ENCODE data around the gene PAPSS1. TPM values are rescaled to one million over a fixed set of nuclear protein-coding genes. Genes with fewer than 3 reads are reported as not detected.
A peak's percentile ranks its signal among the peaks of the same experiment; 100 is the strongest.

PAPSS1 gene
- total and polyA plus RNA-seq, 10 of the 15 experiments (the other 5 are each of a cell fraction or from before 2014, with no cell fraction given): 22.6 to 73.0 (median 30.6) TPM

DNA sequence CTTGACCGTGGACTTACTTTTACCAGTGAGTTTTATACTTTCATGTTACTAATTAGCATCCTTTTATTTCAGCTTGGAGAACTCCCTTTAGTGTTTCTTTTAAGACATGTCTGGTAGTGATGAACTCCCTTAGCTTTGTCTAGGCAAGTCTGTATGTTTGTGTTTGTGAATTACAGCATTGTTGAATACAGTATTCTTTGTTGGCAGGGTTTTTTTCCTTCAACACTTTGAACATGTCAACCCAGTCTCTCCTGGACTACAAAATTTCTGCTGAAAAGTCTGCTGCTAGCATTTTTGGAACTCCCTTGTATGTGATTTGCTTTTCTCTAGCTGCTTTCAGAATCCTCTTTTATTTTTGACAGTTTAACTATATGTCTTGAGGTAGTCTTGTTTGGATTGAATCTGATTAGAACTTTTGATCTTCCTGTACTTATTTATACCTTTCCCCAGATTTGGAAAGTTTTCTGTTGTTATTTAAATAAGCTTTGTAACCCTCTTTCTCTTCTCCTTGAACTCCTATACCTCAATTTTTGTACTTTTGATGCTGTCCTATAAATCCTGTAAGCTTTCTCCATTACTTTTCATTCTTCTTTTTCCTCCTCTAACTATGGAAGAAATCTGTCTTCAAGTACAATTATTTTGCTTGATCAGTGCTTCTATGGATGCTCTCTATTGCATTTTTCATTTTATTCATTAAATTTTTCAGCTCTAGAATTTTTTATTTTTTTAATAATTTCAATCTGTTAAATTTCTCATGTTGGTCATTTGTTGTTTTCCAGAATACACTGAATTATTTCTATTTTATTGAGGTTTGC, 14.1 kb downstream of the PAPSS1 start:
- ChIA-PET CTCF (interaction anchor here (0.7 to 1.4 kb wide), 4 partner anchors 11 to 866 kb away, joined by 4 to 5 read pairs (median 4); no protein-coding TSS in a partner anchor), SMC1A (ENCODE audit: uncharacterized antibody, unreplicated experiment) (interaction anchor here (0.8 to 1.2 kb wide), 3 partner anchors 11 to 147 kb away, joined by 3 to 6 read pairs (median 3); no protein-coding TSS in a partner anchor), RAD21 (ENCODE audit: unreplicated experiment) (no interaction called here), POLR2A (interaction anchor here (1.6 kb wide), 1 partner anchor 14 kb away, joined by 7 read pairs; the partner anchor contains the start of gene PAPSS1)
- Histone ChIP-seq H3K79me2 (ENCODE audit: control insufficient read depth, insufficient read depth, low read length) (no peaks in the 10 kb centered on the region), H4K20me1 (ENCODE audit: control insufficient read depth, insufficient read depth) (no peaks in the 10 kb centered on the region), H3K4me3 (no peak overlapping the region), H3K36me3 (ENCODE audit: control insufficient read depth in 2 of 2, insufficient read depth in 2 of 2, low read length in 1 of 2) (no peaks in the 10 kb centered on the region), H3K9ac (ENCODE audit: control insufficient read depth, insufficient read depth, low read length) (no peak overlapping the region), H2AFZ (ENCODE audit: control insufficient read depth, low read depth, low read length) (no peak overlapping the region), H3K4me2 (ENCODE audit: control insufficient read depth, insufficient read depth) (no peak overlapping the region), H3K27ac (ENCODE audit: control insufficient read depth, insufficient read depth) (no peak overlapping the region), H3K27me3 (replicated peaks in 1 of 2; ENCODE audit: control insufficient read depth in 2 of 2, insufficient read depth in 2 of 2, low read length in 1 of 2) (no peaks in the 10 kb centered on the region), H3K9me3 (replicated peaks; ENCODE audit: control insufficient read depth, insufficient read depth, low read length) (peaks cover 18% of the 10 kb centered on the region; the same call in 2 of the 3 replicates), H3K4me1 (ENCODE audit: control insufficient read depth, insufficient read depth, low read length) (no peaks in the 10 kb centered on the region)
- no TSS peak for BruUV-seq (replicated peaks)
- no peak for FAIRE-seq
- DNase-seq (ENCODE audit: low read depth, low spot score): no peak
- 100% methylated on average over 1 of the region's 1 CpG for WGBS (ENCODE audit: insufficient coverage, insufficient replicate concordance, low lambda C conversion rate, missing lambda C conversion rate)
- TF ChIP-seq CBX5 (IDR thresholded peaks at IDR 0.05; ENCODE audit: low read depth) (0 out of 2 replicates have a peak, but pooled peaks have one; percentile 60), NR2F1 (conservative IDR thresholded peaks at IDR 0.05) (no peak)
- TF ChIP-seq, protein P1, sequence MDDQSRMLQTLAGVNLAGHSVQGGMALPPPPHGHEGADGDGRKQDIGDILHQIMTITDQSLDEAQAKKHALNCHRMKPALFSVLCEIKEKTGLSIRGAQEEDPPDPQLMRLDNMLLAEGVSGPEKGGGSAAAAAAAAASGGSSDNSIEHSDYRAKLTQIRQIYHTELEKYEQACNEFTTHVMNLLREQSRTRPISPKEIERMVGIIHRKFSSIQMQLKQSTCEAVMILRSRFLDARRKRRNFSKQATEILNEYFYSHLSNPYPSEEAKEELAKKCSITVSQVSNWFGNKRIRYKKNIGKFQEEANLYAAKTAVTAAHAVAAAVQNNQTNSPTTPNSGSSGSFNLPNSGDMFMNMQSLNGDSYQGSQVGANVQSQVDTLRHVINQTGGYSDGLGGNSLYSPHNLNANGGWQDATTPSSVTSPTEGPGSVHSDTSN (IDR thresholded peaks at IDR 0.05; ENCODE audit: insufficient replicate concordance, low read depth, low read length): no peak
- intact Hi-C loops (cut with micrococcal nuclease; ENCODE audit: unreplicated experiment) (no loop called here), in situ Hi-C loops (cut with MboI) (loop anchor here (25.0 kb wide), 1 partner anchor 456 kb away; the partner anchor contains the start of gene LEF1)
- no peak for ATAC-seq

DNA sequence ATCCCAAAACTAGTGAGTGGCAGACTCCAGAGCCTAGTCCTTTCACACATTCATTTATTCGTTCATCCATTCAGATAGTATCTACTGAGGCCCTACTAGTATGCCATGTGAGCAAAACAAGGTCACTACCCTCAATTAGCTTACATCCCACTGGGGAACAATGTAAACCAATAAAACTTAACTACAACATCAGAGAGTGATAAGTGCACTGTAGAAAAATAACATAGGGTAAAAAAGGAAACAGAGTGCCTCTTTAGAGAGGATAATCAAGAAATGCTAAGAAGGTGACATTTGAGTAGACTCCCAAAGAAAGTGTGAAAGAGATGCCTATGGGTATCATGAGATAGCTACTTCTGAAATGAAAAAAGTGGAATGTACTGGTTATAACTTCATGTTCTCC, 18.5 kb downstream of the PAPSS1 start:
- CTCF ChIA-PET: no interaction called here
- RAD21 ChIA-PET (ENCODE audit: unreplicated experiment): no interaction called here
- Histone ChIP-seq H3K9ac (ENCODE audit: control insufficient read depth, insufficient read depth, low read length) (no peak overlapping the region), H3K79me2 (ENCODE audit: control insufficient read depth, insufficient read depth, low read length) (no peaks in the 10 kb centered on the region), H3K36me3 (ENCODE audit: control insufficient read depth in 2 of 2, insufficient read depth in 2 of 2, low read length in 1 of 2) (0 out of 4 replicates have a peak, but pooled peaks cover 0 to 3% of the 10 kb centered on the region in 2 experiments), H3K27ac (ENCODE audit: control insufficient read depth, insufficient read depth) (no peak overlapping the region), H4K20me1 (ENCODE audit: control insufficient read depth, insufficient read depth) (no peaks in the 10 kb centered on the region), H3K9me3 (replicated peaks; ENCODE audit: control insufficient read depth, insufficient read depth, low read length) (peaks cover 11% of the 10 kb centered on the region; the same call in 2 of the 3 replicates), H3K4me2 (ENCODE audit: control insufficient read depth, insufficient read depth) (no peak overlapping the region), H3K27me3 (replicated peaks in 1 of 2; ENCODE audit: control insufficient read depth in 2 of 2, insufficient read depth in 2 of 2, low read length in 1 of 2) (no peaks in the 10 kb centered on the region), H3K4me3 (no peak overlapping the region), H3K4me1 (ENCODE audit: control insufficient read depth, insufficient read depth, low read length) (no peaks in the 10 kb centered on the region), H2AFZ (ENCODE audit: control insufficient read depth, low read depth, low read length) (no peak overlapping the region)
- 92% methylated on average over 1 of the region's 1 CpG for WGBS (ENCODE audit: insufficient coverage, insufficient replicate concordance, low lambda C conversion rate, missing lambda C conversion rate)
- ATAC-seq (no peak), DNase-seq (ENCODE audit: low read depth, low spot score) (no peak), FAIRE-seq (no peak)
- POLR2A ChIA-PET: no interaction called here
- in situ Hi-C loops (cut with MboI): loop anchor here (25.0 kb wide), 1 partner anchor 461 kb away; the partner anchor contains the start of gene LEF1
- intact Hi-C loops (cut with micrococcal nuclease; ENCODE audit: unreplicated experiment): no loop called here
- BruUV-seq (replicated peaks): no TSS peak
- SMC1A ChIA-PET (ENCODE audit: uncharacterized antibody, unreplicated experiment): interaction anchor here (0.6 to 0.8 kb wide), 2 partner anchors 20 to 269 kb away, joined by 3 read pairs; no protein-coding TSS in a partner anchor
- TF ChIP-seq, protein P2, sequence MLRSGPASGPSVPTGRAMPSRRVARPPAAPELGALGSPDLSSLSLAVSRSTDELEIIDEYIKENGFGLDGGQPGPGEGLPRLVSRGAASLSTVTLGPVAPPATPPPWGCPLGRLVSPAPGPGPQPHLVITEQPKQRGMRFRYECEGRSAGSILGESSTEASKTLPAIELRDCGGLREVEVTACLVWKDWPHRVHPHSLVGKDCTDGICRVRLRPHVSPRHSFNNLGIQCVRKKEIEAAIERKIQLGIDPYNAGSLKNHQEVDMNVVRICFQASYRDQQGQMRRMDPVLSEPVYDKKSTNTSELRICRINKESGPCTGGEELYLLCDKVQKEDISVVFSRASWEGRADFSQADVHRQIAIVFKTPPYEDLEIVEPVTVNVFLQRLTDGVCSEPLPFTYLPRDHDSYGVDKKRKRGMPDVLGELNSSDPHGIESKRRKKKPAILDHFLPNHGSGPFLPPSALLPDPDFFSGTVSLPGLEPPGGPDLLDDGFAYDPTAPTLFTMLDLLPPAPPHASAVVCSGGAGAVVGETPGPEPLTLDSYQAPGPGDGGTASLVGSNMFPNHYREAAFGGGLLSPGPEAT (IDR thresholded peaks at IDR 0.05; ENCODE audit: low read depth): no peak
- TF ChIP-seq IKZF1 (conservative IDR thresholded peaks at IDR 0.05) (no peak), HDAC2 (IDR thresholded peaks at IDR 0.05) (no peak), JUND (IDR thresholded peaks at IDR 0.05; ENCODE audit: low read depth, low read length) (no peak), CREB1 (IDR thresholded peaks at IDR 0.05; ENCODE audit: low read depth) (no peak), IRF4 (IDR thresholded peaks at IDR 0.05; ENCODE audit: low read depth, low read length) (no peak)
- TF ChIP-seq, protein P3, sequence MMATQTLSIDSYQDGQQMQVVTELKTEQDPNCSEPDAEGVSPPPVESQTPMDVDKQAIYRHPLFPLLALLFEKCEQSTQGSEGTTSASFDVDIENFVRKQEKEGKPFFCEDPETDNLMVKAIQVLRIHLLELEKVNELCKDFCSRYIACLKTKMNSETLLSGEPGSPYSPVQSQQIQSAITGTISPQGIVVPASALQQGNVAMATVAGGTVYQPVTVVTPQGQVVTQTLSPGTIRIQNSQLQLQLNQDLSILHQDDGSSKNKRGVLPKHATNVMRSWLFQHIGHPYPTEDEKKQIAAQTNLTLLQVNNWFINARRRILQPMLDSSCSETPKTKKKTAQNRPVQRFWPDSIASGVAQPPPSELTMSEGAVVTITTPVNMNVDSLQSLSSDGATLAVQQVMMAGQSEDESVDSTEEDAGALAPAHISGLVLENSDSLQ (IDR thresholded peaks at IDR 0.05): no peak
- TF ChIP-seq, protein P4, sequence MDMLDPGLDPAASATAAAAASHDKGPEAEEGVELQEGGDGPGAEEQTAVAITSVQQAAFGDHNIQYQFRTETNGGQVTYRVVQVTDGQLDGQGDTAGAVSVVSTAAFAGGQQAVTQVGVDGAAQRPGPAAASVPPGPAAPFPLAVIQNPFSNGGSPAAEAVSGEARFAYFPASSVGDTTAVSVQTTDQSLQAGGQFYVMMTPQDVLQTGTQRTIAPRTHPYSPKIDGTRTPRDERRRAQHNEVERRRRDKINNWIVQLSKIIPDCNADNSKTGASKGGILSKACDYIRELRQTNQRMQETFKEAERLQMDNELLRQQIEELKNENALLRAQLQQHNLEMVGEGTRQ (IDR thresholded peaks at IDR 0.05; ENCODE audit: borderline replicate concordance, low read depth, low read length): no peak
